HepG2 (cell line): ENCODE measurements around the gene PNMA8B. TPM values are rescaled to one million over a fixed set of nuclear protein-coding genes. Genes with fewer than 3 reads are reported as not detected.

Experiments used
- ATAC-seq: fragments of 200-7000 bp; cut with Tn5 transposase; 3 replicates; pipeline ENCODE4 v1.9.1; 2020; ENCODE audit warnings: mild to moderate bottlenecking, moderate library complexity
- BruUV-seq: library from RNA; stranded (reverse); fragments of 400-500 nt; replicated peaks from 2 replicates; lab custom pipeline; 2021; lab: Mats Ljungman, UMichigan
- CTCF ChIA-PET: fragments of 300-600 bp; formaldehyde crosslinking; extraction: SDS; loops from one replicate; lab custom pipeline; 2021; ENCODE audit warnings: low total read pairs, inconsistent platforms, low intra/inter-chr PET ratio; lab: Yijun Ruan, JAX
- POLR2A ChIA-PET: fragments of 350-600 bp; sonication (Branson Sonifier 250); formaldehyde crosslinking; loops from one replicate; lab custom pipeline; 2020; ENCODE audit warnings: antibody characterized with exemption, inconsistent platforms; lab: Yijun Ruan, JAX
- DNase-seq: peaks from one replicate; pipeline ENCODE4 v3.0.0-alpha.2; 2015; ENCODE audit warnings: low spot score
- FAIRE-seq: peaks from 3 replicates; lab custom pipeline; 2011; peaks lifted over from hg19 to GRCh38; lab: Jason Lieb, UNC
- H2AFZ ChIP-seq: one replicate; pipeline ENCODE4 v1.6.1; 2011; ENCODE audit warnings: low read length, inconsistent platforms
- H3K27ac ChIP-seq: fragments of 300-600 bp; 3 replicates; pipeline ENCODE4 v1.8.0; 2011; ENCODE audit warnings: mixed run types, mild to moderate bottlenecking, mixed read lengths, low read length, inconsistent platforms; ENCODE audit not compliant: insufficient read depth; ENCODE audit errors: extremely low read length
- H3K27me3 ChIP-seq, 2 experiments: fragments of 200-600 bp in 1 of 2; 2 replicates in 1 of 2; 3 replicates in 1 of 2; pipeline versions ENCODE4 v1.6.0 to v1.8.0; 2011; ENCODE audit warnings: low read length in 2 of 2, mild to moderate bottlenecking in 2 of 2, moderate library complexity in 2 of 2, inconsistent platforms in 1 of 2; ENCODE audit not compliant: insufficient read depth in 2 of 2, control insufficient read depth in 1 of 2
- H3K36me3 ChIP-seq, 2 experiments: fragments of 200-600 bp in 1 of 2; replicated peaks in 1 of 2; 2 replicates in 1 of 2; 3 replicates in 1 of 2; pipeline versions ENCODE4 v1.5.1 to v1.8.0; 2011; ENCODE audit warnings: low read length in 2 of 2, inconsistent platforms in 1 of 2; ENCODE audit not compliant: insufficient read depth in 2 of 2, control insufficient read depth in 1 of 2
- H3K4me1 ChIP-seq: 2 replicates; pipeline ENCODE4 v1.5.1; 2012; ENCODE audit warnings: low read length, inconsistent platforms; ENCODE audit not compliant: insufficient read depth
- H3K4me2 ChIP-seq: 2 replicates; pipeline ENCODE4 v1.6.0; 2011; ENCODE audit warnings: low read depth, low read length, inconsistent platforms
- H3K4me3 ChIP-seq, 3 experiments: fragments of 200-600 bp in 1 of 3; sonication (generic), shearing (Covaris generic) in 1 of 3; replicated peaks in 1 of 3; 2 replicates each; pipeline ENCODE4 v1.5.1; 2011 to 2016; ENCODE audit warnings: low read length in 3 of 3, inconsistent platforms in 2 of 3, low read depth in 2 of 3, mild to moderate bottlenecking in 2 of 3, control low read depth in 1 of 3, mixed read lengths in 1 of 3; ENCODE audit not compliant: insufficient read depth in 1 of 3
- H3K79me2 ChIP-seq: one replicate; pipeline ENCODE4 v1.6.1; 2011; ENCODE audit warnings: low read length, inconsistent platforms; ENCODE audit not compliant: insufficient read depth
- H3K9ac ChIP-seq: 2 replicates; pipeline ENCODE4 v1.6.0; 2011; ENCODE audit warnings: mild to moderate bottlenecking, low read depth, low read length, inconsistent platforms; ENCODE audit not compliant: insufficient read depth
- H3K9me3 ChIP-seq: 2 replicates; pipeline ENCODE4 v1.5.1; 2012; ENCODE audit warnings: mild to moderate bottlenecking, low read length
- H4K20me1 ChIP-seq: 2 replicates; pipeline ENCODE4 v1.6.0; 2011; ENCODE audit warnings: inconsistent platforms, mild to moderate bottlenecking, low read length, moderate library complexity; ENCODE audit not compliant: insufficient read depth
- HNRNPK ChIP-seq: fragments of 200-400 bp; formaldehyde crosslinking; IDR thresholded peaks from 2 replicates; pipeline ENCODE4 v1.6.1; 2018; ENCODE audit warnings: low read length, low read depth, moderate library complexity, mild to moderate bottlenecking; ENCODE audit not compliant: poor library complexity, severe bottlenecking
- KIAA2018 ChIP-seq: sonication (generic); formaldehyde crosslinking; IDR thresholded peaks from 2 replicates; pipeline ENCODE4 v1.5.0; 2020; ENCODE audit warnings: mild to moderate bottlenecking, missing genetic modification reagents, borderline replicate concordance
- MEIS1 ChIP-seq: sonication (generic); formaldehyde crosslinking; IDR thresholded peaks from 2 replicates; pipeline ENCODE4 v1.9.0; 2021; ENCODE audit warnings: mild to moderate bottlenecking, missing genetic modification reagents, moderate library complexity, borderline replicate concordance
- MXD1 ChIP-seq: sonication (generic); formaldehyde crosslinking; IDR thresholded peaks from 2 replicates; pipeline ENCODE4 v1.4.0; 2020; ENCODE audit warnings: mild to moderate bottlenecking, missing genetic modification reagents
- POGK ChIP-seq: sonication (generic); formaldehyde crosslinking; conservative IDR thresholded peaks from 2 replicates; pipeline ENCODE4 v1.8.0; 2022; ENCODE audit warnings: mild to moderate bottlenecking, moderate library complexity, missing genetic modification reagents
- RBAK ChIP-seq: sonication (generic); formaldehyde crosslinking; IDR thresholded peaks from 2 replicates; pipeline ENCODE4 v1.5.1; 2020; ENCODE audit warnings: mild to moderate bottlenecking, missing genetic modification reagents
- U2AF2 ChIP-seq: fragments of 200-400 bp; formaldehyde crosslinking; IDR thresholded peaks from 2 replicates; pipeline ENCODE4 v1.6.1; 2017; ENCODE audit warnings: low read depth, mild to moderate bottlenecking, low read length
- ZNF749 ChIP-seq: sonication (generic); formaldehyde crosslinking; IDR thresholded peaks from 2 replicates; pipeline ENCODE4 v1.8.0; 2022; ENCODE audit warnings: mild to moderate bottlenecking, missing genetic modification reagents, moderate library complexity, borderline replicate concordance
- WGBS: methylation state at CpG from one replicate; pipeline ENCODE4 v1.1.6; 2017; ENCODE audit warnings: low lambda C conversion rate; 5-methylcytosine and 5-hydroxymethylcytosine counted together
- in situ Hi-C: cut with HindIII; loops from 2 replicates; pipeline ENCODE4 v1.10.0; 2017; ENCODE audit warnings: low pct_unique_long_range_greater_than_20kb; ENCODE audit not compliant: extremely low pct_ligation_motif_present
- intact Hi-C: fragments of 100-400 bp; cut with micrococcal nuclease; formaldehyde crosslinking; loops from one replicate; pipeline ENCODE4 v1.10.0; 2022; ENCODE audit not compliant: unreplicated experiment
- polyA plus RNA-seq, 8 experiments: library from polyadenylated mRNA; depleted of rRNA in 3 of 8; stranded (reverse) in 7 of 8; unstranded in 1 of 8; fragments of >200 nt; fragmentation: Illumina TruSeq in 4 of 8; extraction: Trizol in 4 of 8; gene quantifications; 2 replicates each; pipeline versions ENCODE4 v1.2.1 to v1.2.3, GENCODE V29; 2011 to 2016; ENCODE audit warnings: low read depth in 4 of 8, missing spikeins in 1 of 8, mixed read lengths in 1 of 8; ENCODE audit not compliant: insufficient read depth in 1 of 8
- total RNA-seq, 5 experiments: library from RNA; depleted of rRNA; stranded (reverse); fragments of >200 nt; fragmentation: Illumina TruSeq; extraction: Trizol; gene quantifications; 2 replicates each; pipeline ENCODE4 v1.2.3, GENCODE V29; 2016; ENCODE audit warnings: low read depth in 1 of 5

PNMA8B gene
- total and polyA plus RNA-seq, 2 of the 13 experiments (the other 11 are each of a cell fraction or from before 2014, with no cell fraction given), result not detected

GRCh38 chr19:46454244-46454643 lies 41.4 kb downstream of the PNMA8B start:
- no peaks in the 10 kb centered on the region for H3K9me3 ChIP-seq
- 4% methylated on average over 3 of the region's 3 CpGs for WGBS
- TF ChIP-seq HNRNPK (peak; percentile 59), POGK (CRISPR knock-in tag) (no peak), RBAK (no peak), MXD1 (CRISPR knock-in tag) (no peak), MEIS1 (no peak), ZNF749 (CRISPR knock-in tag) (no peak), U2AF2 (no peak), KIAA2018 (CRISPR knock-in tag) (no peak)
- FAIRE-seq (no peak), ATAC-seq (no peak), DNase-seq (no peak)
- no peaks in the 10 kb centered on the region for H3K27me3 ChIP-seq
- no peaks in the 10 kb centered on the region for H3K36me3 ChIP-seq
- ChIA-PET CTCF (no interaction called here), POLR2A (no interaction called here)
- intact Hi-C loops (no loop called here), in situ Hi-C loops (no loop called here)
- no TSS peak for BruUV-seq
- H2AFZ ChIP-seq, result no peak overlapping the region
- H3K4me3 ChIP-seq, result no peak overlapping the region
- H3K4me1 ChIP-seq, result no peaks in the 10 kb centered on the region
- no peak overlapping the region for H3K27ac ChIP-seq
- H4K20me1 ChIP-seq, result no peaks in the 10 kb centered on the region
- no peak overlapping the region for H3K4me2 ChIP-seq
- H3K79me2 ChIP-seq, result no peaks in the 10 kb centered on the region
- H3K9ac ChIP-seq, result no peak overlapping the region
